Midbrain (tissue), 1 donor: ENCODE measurements around the gene ARFGEF3.
A peak's percentile ranks its signal among the peaks of the same experiment; 100 is the strongest.

Source experiments
- DNase-seq: peaks from one replicate; lab custom pipeline; 2025; lab: John Stamatoyannopoulos, UW

The ARFGEF3 gene

DNA sequence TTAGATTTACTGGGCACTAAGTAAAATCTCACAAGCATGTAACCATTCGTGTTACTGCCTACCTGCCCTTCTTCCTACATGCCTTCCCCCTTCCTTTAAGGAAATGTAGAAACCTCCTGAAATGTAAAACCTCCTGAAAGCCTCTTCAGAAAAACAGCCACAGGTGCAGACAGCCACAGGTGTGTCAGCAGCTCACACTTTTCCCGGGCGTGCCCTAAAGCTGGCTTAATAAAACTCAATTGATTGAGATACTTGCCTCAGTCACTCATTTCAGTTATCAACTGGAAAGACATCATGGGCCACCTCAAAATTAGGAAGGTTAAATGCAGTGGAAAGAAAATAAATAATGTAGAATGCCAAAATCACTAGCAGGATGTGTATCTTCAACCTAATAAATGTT lies 79.6 kb downstream of the ARFGEF3 start:
- no peak for DNase-seq

- no peak for DNase-seq
Measured at GRCh38 chr6:138241934-138242333, 80.2 kb downstream of the ARFGEF3 start.

GRCh38 chr6:138242987-138243592 lies 81.4 kb downstream of the ARFGEF3 start:
- no peak for DNase-seq

GRCh38 chr6:138245751-138246150 lies 84.0 kb downstream of the ARFGEF3 start:
- no peak for DNase-seq

GRCh38 chr6:138246650-138247440 lies 85.1 kb downstream of the ARFGEF3 start:
- DNase-seq, result no peak

- no peak for DNase-seq
Measured at GRCh38 chr6:138248011-138248410, 86.3 kb downstream of the ARFGEF3 start.

DNA sequence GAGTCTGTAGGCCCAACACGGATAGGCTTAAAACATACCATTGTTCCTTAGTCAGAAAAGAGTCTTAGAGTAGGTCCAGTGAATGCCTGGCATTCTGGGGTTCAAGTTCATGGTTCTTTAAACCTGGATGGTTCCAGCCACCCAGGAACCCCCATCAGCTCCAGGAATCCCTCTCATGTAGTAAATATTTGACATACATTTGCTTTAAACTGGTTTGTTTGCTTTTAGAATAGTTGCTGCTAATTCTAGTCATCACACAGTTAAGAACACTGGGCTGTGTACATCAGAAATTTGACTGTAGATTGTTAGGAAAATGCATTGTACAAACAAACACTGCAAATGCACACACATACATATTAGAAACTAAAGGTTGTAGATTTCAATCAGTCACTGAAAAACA lies 87.1 kb downstream of the ARFGEF3 start:
- DNase-seq, result no peak

- no peak for DNase-seq
Measured at GRCh38 chr6:138250053-138250452, 88.3 kb downstream of the ARFGEF3 start.

DNA sequence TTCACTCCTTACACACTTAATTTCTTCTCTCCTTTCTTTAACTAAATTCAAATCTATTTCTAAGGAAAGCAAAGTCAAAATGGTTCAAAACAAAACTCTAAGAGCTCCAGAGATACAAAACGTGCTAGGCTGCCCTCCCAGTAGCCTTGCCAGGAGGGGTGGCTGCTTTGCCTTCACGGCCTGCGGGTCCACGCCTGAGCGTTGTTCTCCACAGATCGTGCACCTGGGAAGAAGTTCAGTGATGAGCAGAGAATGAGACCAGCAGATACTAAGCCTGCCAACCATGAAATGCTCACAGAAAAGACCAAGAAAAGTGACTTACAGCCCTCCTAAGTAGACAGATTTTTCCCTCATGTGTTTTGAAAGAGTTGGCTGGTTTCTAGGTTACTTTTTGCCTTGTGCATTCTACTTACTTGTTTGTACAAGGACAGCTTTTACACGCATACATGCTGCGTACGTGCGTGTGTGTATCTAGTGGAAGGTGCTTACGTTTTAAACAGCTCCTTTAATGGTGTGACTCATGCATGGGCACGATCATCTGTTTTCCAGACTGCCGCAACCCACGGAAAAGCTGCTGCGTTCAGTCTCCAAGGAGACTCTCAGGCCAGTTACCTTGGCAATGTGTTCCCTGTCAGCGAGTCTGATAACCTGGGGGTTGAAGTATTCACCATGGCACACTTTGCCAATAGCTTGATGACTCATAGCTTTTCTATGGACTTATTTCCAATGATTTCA lies 88.9 kb downstream of the ARFGEF3 start:
- DNase-seq, result no peak

- no peak for DNase-seq
Measured at GRCh38 chr6:138253731-138254130, 92.0 kb downstream of the ARFGEF3 start.

GRCh38 chr6:138255443-138255842 lies 93.7 kb downstream of the ARFGEF3 start:
- no peak for DNase-seq

GRCh38 chr6:138257638-138258040 lies 95.9 kb downstream of the ARFGEF3 start:
- no peak for DNase-seq

- DNase-seq, result no peak
Measured at GRCh38 chr6:138258197-138258596, 96.5 kb downstream of the ARFGEF3 start.

GRCh38 chr6:138258991-138259390 lies 97.3 kb downstream of the ARFGEF3 start:
- DNase-seq, result no peak

GRCh38 chr6:138261116-138261780 lies 99.5 kb downstream of the ARFGEF3 start:
- DNase-seq, result no peak

- peak; percentile 42 for DNase-seq
Measured at GRCh38 chr6:138263963-138264362, 102.2 kb downstream of the ARFGEF3 start.

- DNase-seq, result no peak
Measured at GRCh38 chr6:138264372-138264880, 102.7 kb downstream of the ARFGEF3 start.

GRCh38 chr6:138266095-138266494 lies 104.4 kb downstream of the ARFGEF3 start:
- DNase-seq, result no peak

DNA sequence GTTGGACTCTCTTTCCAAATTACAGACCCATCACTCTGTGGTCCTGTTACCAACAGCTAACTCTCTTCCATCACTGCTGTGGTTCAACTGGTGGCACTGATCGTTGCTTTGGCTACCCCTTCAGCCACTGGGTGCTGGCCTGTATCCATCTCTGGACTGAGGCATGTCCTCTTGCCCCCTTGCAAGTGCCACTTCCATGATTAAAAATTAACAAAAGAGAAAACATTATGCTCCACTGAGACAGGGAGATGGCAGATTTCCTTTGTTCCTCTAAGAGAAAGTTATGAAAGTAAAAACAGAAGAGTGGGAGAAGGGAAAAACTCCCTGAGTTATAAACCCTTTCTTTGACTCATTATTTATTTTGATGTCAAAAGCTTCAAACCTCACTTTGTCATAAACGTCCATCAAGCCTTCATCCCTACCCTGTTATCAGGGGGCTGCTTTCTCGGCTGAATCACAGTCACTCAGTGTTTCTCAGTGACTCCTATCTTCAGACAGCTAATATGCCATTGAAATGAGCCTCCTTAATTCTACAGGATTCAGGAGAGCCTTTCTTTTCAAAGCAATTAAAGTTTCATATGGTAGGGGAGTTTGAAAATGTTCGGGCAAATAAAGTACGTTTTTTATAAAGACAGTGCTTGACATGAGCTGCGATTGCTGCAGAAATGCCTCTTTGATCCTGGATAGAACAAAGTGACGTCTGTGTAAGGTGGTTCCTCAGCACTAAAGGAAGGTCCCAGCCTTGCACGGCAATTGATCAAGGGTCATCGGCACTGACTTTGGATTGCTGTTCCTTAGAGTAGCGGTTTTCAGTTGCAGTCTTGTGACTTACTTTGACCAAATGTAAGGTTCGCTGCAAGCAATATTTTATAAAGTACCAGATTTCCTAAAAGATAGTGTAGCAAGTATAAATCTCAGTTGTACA lies 106.5 kb downstream of the ARFGEF3 start:
- no peak for DNase-seq

- DNase-seq, result no peak
Measured at GRCh38 chr6:138271451-138271850, 109.7 kb downstream of the ARFGEF3 start.
